Sigmoid colon (tissue), 7 donors: ENCODE results near the gene JMJD4. TPM values are rescaled to one million over a fixed set of nuclear protein-coding genes. Genes with fewer than 3 reads are reported as not detected.

Experiments used
- DNase-seq: peaks from one replicate; pipeline ENCODE4 v3.0.0-alpha.2; 2019
- H3K27ac ChIP-seq, 4 donors: fragments of 200-600 bp; sonication (generic); one replicate each; pipeline ENCODE4 v1.5.1; 2016 to 2019; ENCODE audit warnings: mild to moderate bottlenecking in 1 of 4
- H3K27me3 ChIP-seq, 3 donors: fragments of 200-600 bp; sonication (generic); one replicate each; pipeline ENCODE4 v1.5.1; 2019; ENCODE audit warnings: mild to moderate bottlenecking in 1 of 3
- H3K36me3 ChIP-seq, 4 donors: fragments of 200-600 bp; sonication (generic); one replicate each; pipeline ENCODE4 v1.5.1; 2016 to 2019
- H3K4me1 ChIP-seq, 4 donors: fragments of 200-600 bp; sonication (generic); one replicate each; pipeline ENCODE4 v1.5.1; 2017 to 2019
- H3K4me3 ChIP-seq, 4 donors: fragments of 200-600 bp; sonication (generic); one replicate each; pipeline ENCODE4 v1.5.1; 2017 to 2019; ENCODE audit warnings: mild to moderate bottlenecking in 2 of 4, moderate library complexity in 1 of 4
- H3K9me3 ChIP-seq, 4 donors: fragments of 200-600 bp in 3 of 4; sonication (generic) in 3 of 4; one replicate each; pipeline versions ENCODE4 v1.5.1 to v1.6.1; 2013 to 2019
- CTCF ChIP-seq, 4 experiments: fragments of 450-650 bp in 3 of 4; fragments of 200-600 bp in 1 of 4; IDR thresholded peaks; one replicate each; pipeline ENCODE4 v1.5.1; 2016 to 2019; ENCODE audit warnings: antibody characterized with exemption in 4 of 4, mild to moderate bottlenecking in 3 of 4, moderate library complexity in 2 of 4
- EP300 ChIP-seq, 4 donors: sonication (generic); formaldehyde crosslinking; IDR thresholded peaks; one replicate each; pipeline ENCODE4 v1.6.1; 2017; ENCODE audit warnings: antibody characterized with exemption in 4 of 4
- POLR2A ChIP-seq, 2 donors: fragments of 450-650 bp; IDR thresholded peaks; one replicate each; pipeline ENCODE4 v1.6.1; 2016; ENCODE audit warnings: antibody characterized with exemption in 2 of 2, mild to moderate bottlenecking in 2 of 2, moderate library complexity in 2 of 2
- POLR2AphosphoS5 ChIP-seq, 4 donors: sonication (generic); formaldehyde crosslinking; IDR thresholded peaks; one replicate each; pipeline ENCODE4 v1.6.1; 2017; ENCODE audit warnings: antibody characterized with exemption in 4 of 4
- WGBS, 2 donors: extraction: QIAGEN DNeasy Blood & Tissue Kit; methylation state at CpG; one replicate each; pipeline ENCODE4 v1.1.7; 2013; 5-methylcytosine and 5-hydroxymethylcytosine counted together
- intact Hi-C: fragments of 100-400 bp; cut with DNase I; formaldehyde crosslinking; loops from one replicate; pipeline ENCODE4 v1.15.1; 2023
- polyA plus RNA-seq, 3 donors: library from polyadenylated mRNA; stranded (reverse); fragments of 200-250 nt; gene quantifications; one replicate each; pipeline ENCODE4 v1.2.3, GENCODE V29; 2013
- total RNA-seq, 4 donors: library from RNA; depleted of rRNA; stranded (reverse); fragments of >200 nt; gene quantifications; one replicate each; pipeline ENCODE4 v1.1.0, GENCODE V29; 2016
- donor health status: healthy with polysubstance abuse.
- donor health status: Bipolar disorder and iron deficiency.
- donor health status: healthy.

Gene JMJD4
- total and polyA plus RNA-seq, 7 donors, result 7.8 to 20.5 (median 13.8) TPM

DNA sequence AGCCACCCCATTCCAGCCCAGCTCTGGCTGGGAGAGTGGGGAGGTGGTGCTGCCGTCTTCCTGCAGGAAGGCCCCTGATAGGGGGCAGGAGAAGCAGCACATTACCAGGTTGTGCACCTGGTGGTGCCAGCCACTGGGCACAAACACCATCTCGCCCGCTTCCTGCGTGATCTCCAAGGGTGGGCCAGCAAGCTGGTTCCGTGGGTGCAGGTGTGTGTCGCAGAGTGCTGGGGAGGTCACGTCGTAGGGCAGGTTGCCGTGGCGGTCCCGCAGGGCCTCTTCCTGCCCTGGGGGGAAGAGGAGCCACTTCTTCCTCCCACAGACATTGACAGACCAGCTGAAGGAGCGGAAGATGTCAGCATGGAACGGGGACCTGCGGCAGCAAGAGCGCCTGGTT is 1.8 kb downstream of the JMJD4 start:
- no peak overlapping the region for H3K27ac ChIP-seq
- peaks cover 0 to 58% (median 52%) of the 10 kb centered on the region in 4 donors for H3K4me1 ChIP-seq
- no peak for DNase-seq
- H3K4me3 ChIP-seq, result no peak overlapping the region
- no peaks in the 10 kb centered on the region for H3K9me3 ChIP-seq
- H3K27me3 ChIP-seq, result no peaks in the 10 kb centered on the region
- intact Hi-C loops, result loop anchor here (5.0 kb wide), 1 partner anchor 349 kb away; the partner anchor contains the start of gene ARF1
- WGBS, 2 donors, result 92 to 95% methylated on average over 15 of the region's 15 CpGs
- TF ChIP-seq POLR2AphosphoS5 (IDR thresholded peaks at IDR 0.05), result no peak
- no peak for TF ChIP-seq EP300 (IDR thresholded peaks at IDR 0.05)
- no peak for TF ChIP-seq POLR2A (IDR thresholded peaks at IDR 0.05)
- TF ChIP-seq CTCF (IDR thresholded peaks at IDR 0.05), result no peak
- H3K36me3 ChIP-seq, result peaks cover 8 to 19% (median 13%) of the 10 kb centered on the region in 4 donors

- no peak for DNase-seq
- 95 to 96% methylated on average over 18 of the region's 18 CpGs for WGBS, 2 donors
- H3K27ac ChIP-seq, result no peak overlapping the region
- no peak overlapping the region for H3K4me3 ChIP-seq
- H3K9me3 ChIP-seq, result no peaks in the 10 kb centered on the region
- no peaks in the 10 kb centered on the region for H3K27me3 ChIP-seq
- intact Hi-C loops, result loop anchor here (5.0 kb wide), 1 partner anchor 350 kb away; the partner anchor contains the start of gene ARF1
- peaks cover 8 to 19% (median 13%) of the 10 kb centered on the region in 4 donors for H3K36me3 ChIP-seq
- peaks cover 0 to 63% (median 56%) of the 10 kb centered on the region in 4 donors for H3K4me1 ChIP-seq
- TF ChIP-seq EP300 (IDR thresholded peaks at IDR 0.05) (no peak), POLR2AphosphoS5 (IDR thresholded peaks at IDR 0.05) (no peak), CTCF (IDR thresholded peaks at IDR 0.05) (no peak), POLR2A (IDR thresholded peaks at IDR 0.05) (no peak)
Measured at GRCh38 chr1:227732586-227733308, 2.4 kb downstream of the JMJD4 start.

- Histone ChIP-seq H3K36me3 (peaks cover 8 to 19% (median 13%) of the 10 kb centered on the region in 4 donors), H3K4me1 (peaks cover 0 to 61% (median 55%) of the 10 kb centered on the region in 4 donors), H3K4me3 (no peak overlapping the region), H3K27me3 (no peaks in the 10 kb centered on the region), H3K27ac (no peak overlapping the region), H3K9me3 (no peaks in the 10 kb centered on the region)
- WGBS, 2 donors, result 93 to 95% methylated on average over 19 of the region's 19 CpGs
- intact Hi-C loops, result loop anchor here (5.0 kb wide), 1 partner anchor 350 kb away; the partner anchor contains the start of gene ARF1
- TF ChIP-seq POLR2AphosphoS5 (IDR thresholded peaks at IDR 0.05) (no peak), EP300 (IDR thresholded peaks at IDR 0.05) (no peak), CTCF (IDR thresholded peaks at IDR 0.05) (no peak), POLR2A (IDR thresholded peaks at IDR 0.05) (no peak)
- no peak for DNase-seq
Measured at GRCh38 chr1:227731696-227732585, 3.2 kb downstream of the JMJD4 start.

GRCh38 chr1:227731241-227731677 is 3.8 kb downstream of the JMJD4 start:
- Histone ChIP-seq H3K27me3 (no peaks in the 10 kb centered on the region), H3K36me3 (peaks cover 8 to 19% (median 13%) of the 10 kb centered on the region in 4 donors), H3K4me1 (peaks cover 0 to 54% (median 49%) of the 10 kb centered on the region in 4 donors), H3K9me3 (no peaks in the 10 kb centered on the region), H3K4me3 (no peak overlapping the region), H3K27ac (peak overlapping the region in 1 of 4 donors; percentile 31)
- intact Hi-C loops, result loop anchor here (5.0 kb wide), 1 partner anchor 351 kb away; the partner anchor contains the start of gene ARF1
- TF ChIP-seq CTCF (IDR thresholded peaks at IDR 0.05) (no peak), POLR2A (IDR thresholded peaks at IDR 0.05) (no peak), POLR2AphosphoS5 (IDR thresholded peaks at IDR 0.05) (no peak), EP300 (IDR thresholded peaks at IDR 0.05) (no peak)
- 88 to 92% methylated on average over 11 of the region's 11 CpGs for WGBS, 2 donors
- DNase-seq, result no peak
